ENCODE measurements around the gene ZYG11B. TPM values are rescaled to one million over a fixed set of nuclear protein-coding genes. Genes with fewer than 3 reads are reported as not detected.
"Not testable (repeated sequence)": the region's sequence is repeated elsewhere in the genome, so short reads cannot be mapped to it uniquely, and the experiment has no call there.

Gene ZYG11B
- polyA plus RNA-seq, 1 donor: 13.1 TPM

GRCh38 chr1:52751589-52752483 lies 25.6 kb downstream of the ZYG11B start:
- H3K27ac ChIP-seq (ENCODE audit: low read length): no peak overlapping the region
- no peaks in the 10 kb centered on the region for H3K9me3 ChIP-seq (ENCODE audit: control insufficient read depth, low read depth, low read length)
- peak in 1 of 2 donors; percentile 57 for DNase-seq
- no peak overlapping the region for H3K4me3 ChIP-seq (ENCODE audit: low read length)
- H3K27me3 ChIP-seq (ENCODE audit: control insufficient read depth, insufficient read depth, low read length): no peaks in the 10 kb centered on the region
- peaks cover 1% of the 10 kb centered on the region for H3K36me3 ChIP-seq (ENCODE audit: control insufficient read depth, insufficient read depth, low read length)
- 80% methylated on average over 1 of the region's 3 CpGs for WGBS (ENCODE audit: insufficient coverage, low lambda C conversion rate)
- peaks cover 12% of the 10 kb centered on the region for H3K4me1 ChIP-seq (ENCODE audit: control insufficient read depth, insufficient read depth, low read length)

- H3K4me3 ChIP-seq (ENCODE audit: low read length): no peak overlapping the region
- H3K27me3 ChIP-seq (ENCODE audit: control insufficient read depth, insufficient read depth, low read length): no peaks in the 10 kb centered on the region
- WGBS (ENCODE audit: insufficient coverage, low lambda C conversion rate): 83% methylated on average over 1 of the region's 2 CpGs
- H3K4me1 ChIP-seq (ENCODE audit: control insufficient read depth, insufficient read depth, low read length): peaks cover 12% of the 10 kb centered on the region
- peak in 1 of 2 donors; percentile 42 for DNase-seq
- H3K9me3 ChIP-seq (ENCODE audit: control insufficient read depth, low read depth, low read length): no peaks in the 10 kb centered on the region
- no peak overlapping the region for H3K27ac ChIP-seq (ENCODE audit: low read length)
- H3K36me3 ChIP-seq (ENCODE audit: control insufficient read depth, insufficient read depth, low read length): peaks cover 5% of the 10 kb centered on the region
Observed at GRCh38 chr1:52752484-52752826, 26.2 kb downstream of the ZYG11B start.

- WGBS (ENCODE audit: insufficient coverage, low lambda C conversion rate): no CpG with 5 or more reads among the region's 4 CpGs
- no peaks in the 10 kb centered on the region for H3K9me3 ChIP-seq (ENCODE audit: control insufficient read depth, low read depth, low read length)
Observed at GRCh38 chr1:52753169-52753568, 26.9 kb downstream of the ZYG11B start.

GRCh38 chr1:52756020-52756419 lies 29.8 kb downstream of the ZYG11B start:
- Histone ChIP-seq H3K36me3 (ENCODE audit: control insufficient read depth, insufficient read depth, low read length) (peaks cover 7% of the 10 kb centered on the region), H3K9me3 (ENCODE audit: control insufficient read depth, low read depth, low read length) (no peaks in the 10 kb centered on the region), H3K4me3 (ENCODE audit: low read length) (no peak overlapping the region), H3K4me1 (ENCODE audit: control insufficient read depth, insufficient read depth, low read length) (peaks cover 12% of the 10 kb centered on the region), H3K27ac (ENCODE audit: low read length) (no peak overlapping the region), H3K27me3 (ENCODE audit: control insufficient read depth, insufficient read depth, low read length) (no peaks in the 10 kb centered on the region)
- no CpG with 5 or more reads among the region's 2 CpGs for WGBS (ENCODE audit: insufficient coverage, low lambda C conversion rate)
- DNase-seq: no peak

More at GRCh38 chr1:52753169-52753568, 26.9 kb downstream of the ZYG11B start:
- H3K4me3 ChIP-seq (ENCODE audit: low read length): no peak overlapping the region
- no peak overlapping the region for H3K27ac ChIP-seq (ENCODE audit: low read length)
- H3K36me3 ChIP-seq (ENCODE audit: control insufficient read depth, insufficient read depth, low read length): peaks cover 7% of the 10 kb centered on the region
- H3K4me1 ChIP-seq (ENCODE audit: control insufficient read depth, insufficient read depth, low read length): peaks cover 12% of the 10 kb centered on the region
- no peak for DNase-seq
- no peaks in the 10 kb centered on the region for H3K27me3 ChIP-seq (ENCODE audit: control insufficient read depth, insufficient read depth, low read length)

- no peaks in the 10 kb centered on the region for H3K27me3 ChIP-seq (ENCODE audit: control insufficient read depth, insufficient read depth, low read length)
- 100% methylated on average over 2 of the region's 10 CpGs for WGBS (ENCODE audit: insufficient coverage, low lambda C conversion rate)
- no peak overlapping the region for H3K27ac ChIP-seq (ENCODE audit: low read length)
- no peaks in the 10 kb centered on the region for H3K9me3 ChIP-seq (ENCODE audit: control insufficient read depth, low read depth, low read length)
- H3K4me3 ChIP-seq (ENCODE audit: low read length): no peak overlapping the region
- peaks cover 10% of the 10 kb centered on the region for H3K36me3 ChIP-seq (ENCODE audit: control insufficient read depth, insufficient read depth, low read length)
- DNase-seq: no peak
- H3K4me1 ChIP-seq (ENCODE audit: control insufficient read depth, insufficient read depth, low read length): no peaks in the 10 kb centered on the region
Observed at GRCh38 chr1:52759908-52760307, 33.7 kb downstream of the ZYG11B start.

GRCh38 chr1:52767596-52768280 lies 41.5 kb downstream of the ZYG11B start:
- Histone ChIP-seq H3K4me1 (ENCODE audit: control insufficient read depth, insufficient read depth, low read length) (no peaks in the 10 kb centered on the region), H3K4me3 (ENCODE audit: low read length) (no peak overlapping the region), H3K27ac (ENCODE audit: low read length) (no peak overlapping the region), H3K36me3 (ENCODE audit: control insufficient read depth, insufficient read depth, low read length) (peaks cover 14% of the 10 kb centered on the region), H3K27me3 (ENCODE audit: control insufficient read depth, insufficient read depth, low read length) (no peaks in the 10 kb centered on the region), H3K9me3 (ENCODE audit: control insufficient read depth, low read depth, low read length) (no peaks in the 10 kb centered on the region)
- DNase-seq: no peak
- 83% methylated on average over 1 of the region's 4 CpGs for WGBS (ENCODE audit: insufficient coverage, low lambda C conversion rate)

GRCh38 chr1:52769346-52770033 lies 43.2 kb downstream of the ZYG11B start:
- 100% methylated on average over 1 of the region's 4 CpGs for WGBS (ENCODE audit: insufficient coverage, low lambda C conversion rate)
- Histone ChIP-seq H3K36me3 (ENCODE audit: control insufficient read depth, insufficient read depth, low read length) (peaks cover 19% of the 10 kb centered on the region), H3K4me3 (ENCODE audit: low read length) (no peak overlapping the region), H3K27me3 (ENCODE audit: control insufficient read depth, insufficient read depth, low read length) (no peaks in the 10 kb centered on the region), H3K4me1 (ENCODE audit: control insufficient read depth, insufficient read depth, low read length) (no peaks in the 10 kb centered on the region), H3K9me3 (ENCODE audit: control insufficient read depth, low read depth, low read length) (no peaks in the 10 kb centered on the region), H3K27ac (ENCODE audit: low read length) (no peak overlapping the region)
- DNase-seq: no peak

GRCh38 chr1:52771384-52771783 lies 45.1 kb downstream of the ZYG11B start:
- Histone ChIP-seq H3K4me3 (ENCODE audit: low read length) (no peak overlapping the region), H3K9me3 (ENCODE audit: control insufficient read depth, low read depth, low read length) (no peaks in the 10 kb centered on the region), H3K27ac (ENCODE audit: low read length) (no peak overlapping the region), H3K36me3 (ENCODE audit: control insufficient read depth, insufficient read depth, low read length) (peaks cover 24% of the 10 kb centered on the region), H3K27me3 (ENCODE audit: control insufficient read depth, insufficient read depth, low read length) (no peaks in the 10 kb centered on the region), H3K4me1 (ENCODE audit: control insufficient read depth, insufficient read depth, low read length) (no peaks in the 10 kb centered on the region)
- 80% methylated on average over 1 of the region's 7 CpGs for WGBS (ENCODE audit: insufficient coverage, low lambda C conversion rate)
- DNase-seq: no peak

- Histone ChIP-seq H3K4me3 (ENCODE audit: low read length) (no peak overlapping the region), H3K9me3 (ENCODE audit: control insufficient read depth, low read depth, low read length) (no peaks in the 10 kb centered on the region), H3K36me3 (ENCODE audit: control insufficient read depth, insufficient read depth, low read length) (peaks cover 31% of the 10 kb centered on the region), H3K4me1 (ENCODE audit: control insufficient read depth, insufficient read depth, low read length) (no peaks in the 10 kb centered on the region), H3K27me3 (ENCODE audit: control insufficient read depth, insufficient read depth, low read length) (no peaks in the 10 kb centered on the region), H3K27ac (ENCODE audit: low read length) (no peak overlapping the region)
- no peak for DNase-seq
- 100% methylated on average over 2 of the region's 4 CpGs for WGBS (ENCODE audit: insufficient coverage, low lambda C conversion rate)
Observed at GRCh38 chr1:52786148-52786547, 59.9 kb downstream of the ZYG11B start.

GRCh38 chr1:52790429-52790828 lies 64.2 kb downstream of the ZYG11B start:
- not testable (repeated sequence) for H3K27ac ChIP-seq (ENCODE audit: low read length); H3K4me1 ChIP-seq (ENCODE audit: control insufficient read depth, insufficient read depth, low read length); H3K4me3 ChIP-seq (ENCODE audit: low read length); DNase-seq; H3K27me3 ChIP-seq (ENCODE audit: control insufficient read depth, insufficient read depth, low read length); H3K9me3 ChIP-seq (ENCODE audit: control insufficient read depth, low read depth, low read length)
- peaks cover 34% of the 10 kb centered on the region for H3K36me3 ChIP-seq (ENCODE audit: control insufficient read depth, insufficient read depth, low read length)
- WGBS (ENCODE audit: insufficient coverage, low lambda C conversion rate): no CpG with 5 or more reads among the region's 12 CpGs

Measured in large intestine (tissue), 3 donors.